ENCODE measurements around the gene E2F2. TPM values are rescaled to one million over a fixed set of nuclear protein-coding genes. Genes with fewer than 3 reads are reported as not detected.
A peak's percentile ranks its signal among the peaks of the same experiment; 100 is the strongest.

E2F2 gene
- total RNA-seq, 1 experiment from 2014 or later = 8.1 TPM

- peaks cover 36% of the 10 kb centered on the region for H3K36me3 Mint-ChIP-seq (ENCODE audit: insufficient read depth, unreplicated experiment)
- no peaks in the 10 kb centered on the region for H3K27me3 Mint-ChIP-seq (ENCODE audit: unreplicated experiment)
- H3K9me3 Mint-ChIP-seq (ENCODE audit: low read depth, unreplicated experiment) = no peaks in the 10 kb centered on the region
- peak overlapping the region; percentile 77 for H3K27ac Mint-ChIP-seq (ENCODE audit: unreplicated experiment)
- BruUV-seq (replicated peaks) = no TSS peak
- H3K4me3 Mint-ChIP-seq (ENCODE audit: low read depth, unreplicated experiment) = peak overlapping the region; percentile 34
- no peak for DNase-seq
- CTCF ChIA-PET = interaction anchor here (0.7 kb wide), 1 partner anchor 15 kb away, joined by 3 read pairs; no protein-coding TSS in a partner anchor
- no peak for TF ChIP-seq CTCF (IDR thresholded peaks at IDR 0.05; ENCODE audit: unreplicated experiment)
- intact Hi-C loops (cut with micrococcal nuclease; ENCODE audit: unreplicated experiment) = no loop called here
- H3K4me1 Mint-ChIP-seq (ENCODE audit: low read depth, unreplicated experiment) = peaks cover 48% of the 10 kb centered on the region
These were observed 30.7 kb upstream of the E2F2 start for GRCh38 chr1:23561813-23562100.

GRCh38 chr1:23561076-23561812, 30.2 kb upstream of the E2F2 start:
- peaks cover 53% of the 10 kb centered on the region for H3K4me1 Mint-ChIP-seq (ENCODE audit: low read depth, unreplicated experiment)
- intact Hi-C loops (cut with micrococcal nuclease; ENCODE audit: unreplicated experiment) = no loop called here
- H3K27me3 Mint-ChIP-seq (ENCODE audit: unreplicated experiment) = no peaks in the 10 kb centered on the region
- CTCF ChIA-PET = interaction anchor here (0.7 kb wide), 2 partner anchors 14 to 1361 kb away, joined by 3 read pairs; no protein-coding TSS in a partner anchor
- no peaks in the 10 kb centered on the region for H3K9me3 Mint-ChIP-seq (ENCODE audit: low read depth, unreplicated experiment)
- H3K27ac Mint-ChIP-seq (ENCODE audit: unreplicated experiment) = peak overlapping the region; percentile 88
- DNase-seq = no peak
- peaks cover 39% of the 10 kb centered on the region for H3K36me3 Mint-ChIP-seq (ENCODE audit: insufficient read depth, unreplicated experiment)
- TF ChIP-seq CTCF (IDR thresholded peaks at IDR 0.05; ENCODE audit: unreplicated experiment) = no peak
- BruUV-seq (replicated peaks) = no TSS peak
- H3K4me3 Mint-ChIP-seq (ENCODE audit: low read depth, unreplicated experiment) = no peak overlapping the region

- Mint-ChIP-seq H3K4me1 (ENCODE audit: low read depth, unreplicated experiment) (peaks cover 61% of the 10 kb centered on the region), H3K9me3 (ENCODE audit: low read depth, unreplicated experiment) (no peaks in the 10 kb centered on the region), H3K36me3 (ENCODE audit: insufficient read depth, unreplicated experiment) (peaks cover 42% of the 10 kb centered on the region), H3K4me3 (ENCODE audit: low read depth, unreplicated experiment) (peak overlapping the region; percentile 93), H3K27me3 (ENCODE audit: unreplicated experiment) (no peaks in the 10 kb centered on the region), H3K27ac (ENCODE audit: unreplicated experiment) (peak overlapping the region; percentile 88)
- CTCF ChIA-PET = interaction anchor here (0.6 to 2.4 kb wide), 3 partner anchors 77 to 976 kb away, joined by 3 to 6 read pairs (median 4); no protein-coding TSS in a partner anchor
- DNase-seq = no peak
- no peak for TF ChIP-seq CTCF (IDR thresholded peaks at IDR 0.05; ENCODE audit: unreplicated experiment)
- BruUV-seq (replicated peaks) = TSS peak; percentile 31
- intact Hi-C loops (cut with micrococcal nuclease; ENCODE audit: unreplicated experiment) = no loop called here
These were observed 29.1 kb upstream of the E2F2 start for GRCh38 chr1:23559985-23560741.

- Mint-ChIP-seq H3K4me3 (ENCODE audit: low read depth, unreplicated experiment) (peak within 1 kb of the TSS; percentile 93), H3K9me3 (ENCODE audit: low read depth, unreplicated experiment) (no peaks in the 10 kb centered on the region), H3K4me1 (ENCODE audit: low read depth, unreplicated experiment) (peaks cover 64% of the 10 kb centered on the region), H3K36me3 (ENCODE audit: insufficient read depth, unreplicated experiment) (peaks cover 44% of the 10 kb centered on the region), H3K27ac (ENCODE audit: unreplicated experiment) (peak within 1 kb of the TSS; percentile 88), H3K27me3 (ENCODE audit: unreplicated experiment) (no peaks in the 10 kb centered on the region)
- no peak for TF ChIP-seq CTCF (IDR thresholded peaks at IDR 0.05; ENCODE audit: unreplicated experiment)
- DNase-seq = peak; percentile 92
- CTCF ChIA-PET = interaction anchor here (0.6 to 2.4 kb wide), 4 partner anchors 18 to 169 kb away, joined by 3 to 6 read pairs (median 6); no protein-coding TSS in a partner anchor
- intact Hi-C loops (cut with micrococcal nuclease; ENCODE audit: unreplicated experiment) = no loop called here
- BruUV-seq (replicated peaks) = TSS peak; percentile 93
These were observed 28.3 kb upstream of the E2F2 start, which contains the start of gene ID3 for GRCh38 chr1:23559136-23559984. Gene ID3 (minus strand): TSS chr1:23559501. CDS start chr1:23559426, 75 bp downstream.
